ENCODE results near the gene FOSB. TPM values are rescaled to one million over a fixed set of nuclear protein-coding genes. Genes with fewer than 3 reads are reported as not detected.

The FOSB gene
- total and polyA plus RNA-seq, 9 of the 15 experiments (the other 6 are each of a cell fraction or from before 2014, with no cell fraction given), result 0.11 to 2.7 (median 0.73) TPM

DNA sequence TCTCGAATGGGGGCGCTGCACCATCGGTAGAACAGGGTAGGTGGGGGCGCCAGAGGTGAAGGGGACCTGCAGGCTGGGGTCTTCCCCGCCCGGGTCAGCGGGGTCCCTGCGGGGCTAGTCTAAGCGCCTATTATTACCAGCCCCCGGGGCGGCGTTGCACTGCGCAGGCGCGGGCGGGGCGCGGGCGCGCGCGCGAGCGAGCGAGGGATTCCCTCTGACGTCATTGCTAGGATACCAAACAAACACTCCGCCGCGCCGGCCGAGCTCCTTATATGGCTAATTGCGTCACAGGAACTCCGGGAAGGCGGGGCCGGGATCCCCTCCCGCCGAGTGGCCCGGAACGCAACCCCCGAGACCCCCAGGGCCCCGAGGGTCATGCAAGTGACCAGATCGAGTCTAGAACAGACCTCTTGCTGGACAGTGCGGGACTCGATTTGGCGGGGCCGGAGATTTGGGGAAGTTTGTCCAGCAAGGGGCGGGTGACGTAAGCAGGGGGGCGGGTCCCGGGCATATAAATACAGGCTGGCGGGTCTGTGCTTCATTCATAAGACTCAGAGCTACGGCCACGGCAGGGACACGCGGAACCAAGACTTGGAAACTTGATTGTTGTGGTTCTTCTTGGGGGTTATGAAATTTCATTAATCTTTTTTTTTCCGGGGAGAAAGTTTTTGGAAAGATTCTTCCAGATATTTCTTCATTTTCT, at the start of gene FOSB (continued):
- TF ChIP-seq, protein P1, sequence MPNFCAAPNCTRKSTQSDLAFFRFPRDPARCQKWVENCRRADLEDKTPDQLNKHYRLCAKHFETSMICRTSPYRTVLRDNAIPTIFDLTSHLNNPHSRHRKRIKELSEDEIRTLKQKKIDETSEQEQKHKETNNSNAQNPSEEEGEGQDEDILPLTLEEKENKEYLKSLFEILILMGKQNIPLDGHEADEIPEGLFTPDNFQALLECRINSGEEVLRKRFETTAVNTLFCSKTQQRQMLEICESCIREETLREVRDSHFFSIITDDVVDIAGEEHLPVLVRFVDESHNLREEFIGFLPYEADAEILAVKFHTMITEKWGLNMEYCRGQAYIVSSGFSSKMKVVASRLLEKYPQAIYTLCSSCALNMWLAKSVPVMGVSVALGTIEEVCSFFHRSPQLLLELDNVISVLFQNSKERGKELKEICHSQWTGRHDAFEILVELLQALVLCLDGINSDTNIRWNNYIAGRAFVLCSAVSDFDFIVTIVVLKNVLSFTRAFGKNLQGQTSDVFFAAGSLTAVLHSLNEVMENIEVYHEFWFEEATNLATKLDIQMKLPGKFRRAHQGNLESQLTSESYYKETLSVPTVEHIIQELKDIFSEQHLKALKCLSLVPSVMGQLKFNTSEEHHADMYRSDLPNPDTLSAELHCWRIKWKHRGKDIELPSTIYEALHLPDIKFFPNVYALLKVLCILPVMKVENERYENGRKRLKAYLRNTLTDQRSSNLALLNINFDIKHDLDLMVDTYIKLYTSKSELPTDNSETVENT (CRISPR knock-in tag; IDR thresholded peaks at IDR 0.05), result peak; percentile 48; the same call in 1 of the 2 replicates
- TF ChIP-seq ZNF695 (CRISPR knock-in tag; IDR thresholded peaks at IDR 0.05), result no peak
- TF ChIP-seq NCOA2 (IDR thresholded peaks at IDR 0.05; ENCODE audit: partially characterized antibody in 2 of 2), result no peak
- no peak for TF ChIP-seq TCF7L2 (IDR thresholded peaks at IDR 0.05; ENCODE audit: low read depth, low read length)
- TF ChIP-seq MECOM (CRISPR knock-in tag; IDR thresholded peaks at IDR 0.05), result no peak
- no peak for TF ChIP-seq E4F1 (CRISPR knock-in tag; IDR thresholded peaks at IDR 0.05; ENCODE audit: borderline replicate concordance)
- TF ChIP-seq RBM15 (IDR thresholded peaks at IDR 0.05; ENCODE audit: insufficient read depth, low read length), result no peak
- peak; percentile 87 for TF ChIP-seq JUNB (CRISPR knock-in tag; conservative IDR thresholded peaks at IDR 0.05)
- TF ChIP-seq ZNF124 (CRISPR knock-in tag; IDR thresholded peaks at IDR 0.05), result no peak
- TF ChIP-seq TAF9B (IDR thresholded peaks at IDR 0.05; ENCODE audit: partially characterized antibody), result no peak
- TF ChIP-seq ZNF224 (CRISPR knock-in tag; IDR thresholded peaks at IDR 0.05), result no peak
- no peak for TF ChIP-seq ELF4 (CRISPR knock-in tag; IDR thresholded peaks at IDR 0.05)
- no peak for TF ChIP-seq TEAD4 (IDR thresholded peaks at IDR 0.05; ENCODE audit: low read length)
- no peak for TF ChIP-seq TEAD4 (CRISPR knock-in tag; IDR thresholded peaks at IDR 0.05; ENCODE audit: borderline replicate concordance)
- peak; percentile 60; the same call in 1 of the 2 replicates for TF ChIP-seq RFX5 (IDR thresholded peaks at IDR 0.05; ENCODE audit: low read depth, low read length)
- no peak for TF ChIP-seq KDM4B (IDR thresholded peaks at IDR 0.05; ENCODE audit: borderline replicate concordance in 2 of 2, low read depth in 1 of 2)
- TF ChIP-seq HINFP (tag; conservative IDR thresholded peaks at IDR 0.05; ENCODE audit: low read depth), result no peak
- TF ChIP-seq HIVEP1 (CRISPR knock-in tag; IDR thresholded peaks at IDR 0.05), result peak; percentile 100
- no peak for TF ChIP-seq CBFB (CRISPR knock-in tag; IDR thresholded peaks at IDR 0.05)
- TF ChIP-seq ATF3 (IDR thresholded peaks at IDR 0.05), result peak; percentile 98
- TF ChIP-seq ATF3 (CRISPR knock-in tag; conservative IDR thresholded peaks at IDR 0.05), result peak; percentile 87; the same call in 1 of the 2 replicates
- TF ChIP-seq STAG1 (CRISPR knock-in tag; IDR thresholded peaks at IDR 0.05; ENCODE audit: borderline replicate concordance), result no peak
